HG02970 (cell line): ENCODE results near the gene ADAMTSL2.

Experiments
- ATAC-seq: cut with Tn5 transposase; IDR thresholded peaks from one replicate; pipeline ENCODE4 v1.9.1; 2021; ENCODE audit warnings: mild to moderate bottlenecking, moderate library complexity, moderate number of reproducible peaks; ENCODE audit not compliant: unreplicated experiment, low FRiP score

The ADAMTSL2 gene

DNA sequence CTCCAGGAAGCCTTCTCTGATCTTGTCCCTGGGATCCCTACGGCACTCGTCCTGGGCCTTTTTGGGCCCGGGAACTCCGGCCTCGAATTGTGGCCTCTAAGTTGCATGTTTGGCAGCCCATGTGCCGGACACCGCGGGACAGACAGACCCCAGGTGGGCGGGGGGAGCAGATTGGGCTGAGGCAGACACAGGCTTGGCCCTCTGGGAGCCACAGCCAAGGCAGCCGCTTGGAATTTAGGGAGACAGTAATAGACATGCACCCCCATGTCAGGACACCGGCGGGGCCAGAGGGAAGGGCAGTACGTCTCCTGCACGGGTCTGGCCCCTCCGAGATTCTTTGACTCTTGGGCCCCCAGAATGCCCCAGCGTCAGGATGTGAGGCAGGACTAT is 36.2 kb downstream of the ADAMTSL2 start:
- no peak for ATAC-seq

GRCh38 chr9:133571391-133571890 is 36.9 kb downstream of the ADAMTSL2 start:
- ATAC-seq, result no peak

DNA sequence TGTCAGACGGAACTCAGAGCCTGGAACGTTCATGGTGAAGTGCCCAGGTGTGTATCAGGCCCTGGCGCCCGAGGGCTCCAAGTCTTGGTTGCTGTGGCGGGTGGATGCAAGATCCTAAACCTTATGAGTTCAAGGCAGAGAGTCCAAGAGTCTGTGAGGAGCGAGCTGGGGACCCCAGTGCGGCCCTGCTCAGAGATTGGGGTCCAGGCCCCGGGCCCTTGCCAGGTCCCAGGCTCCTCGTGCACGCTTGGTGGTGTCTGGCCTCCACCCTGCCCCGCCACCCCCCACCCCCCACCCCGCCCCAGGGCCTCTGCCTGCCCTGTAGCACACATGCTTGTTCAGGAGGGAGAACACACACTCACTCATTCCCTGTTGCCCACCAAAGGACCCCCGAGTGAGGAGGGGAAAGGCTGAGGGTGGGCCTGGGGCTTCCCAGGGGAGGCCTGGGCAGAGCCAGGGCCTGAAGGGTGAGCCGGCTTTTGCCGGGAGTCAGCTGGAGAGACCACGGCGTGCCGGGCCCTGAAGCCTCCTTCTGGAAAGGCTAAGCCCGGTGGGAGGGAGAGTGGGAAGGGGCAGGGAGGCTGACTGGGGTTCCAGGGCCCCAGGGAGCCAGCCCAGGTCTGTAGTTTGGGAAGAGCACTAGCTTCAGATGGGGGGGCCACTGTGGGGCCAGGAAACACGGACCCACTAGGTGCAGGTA is 37.5 kb downstream of the ADAMTSL2 start:
- no peak for ATAC-seq

DNA sequence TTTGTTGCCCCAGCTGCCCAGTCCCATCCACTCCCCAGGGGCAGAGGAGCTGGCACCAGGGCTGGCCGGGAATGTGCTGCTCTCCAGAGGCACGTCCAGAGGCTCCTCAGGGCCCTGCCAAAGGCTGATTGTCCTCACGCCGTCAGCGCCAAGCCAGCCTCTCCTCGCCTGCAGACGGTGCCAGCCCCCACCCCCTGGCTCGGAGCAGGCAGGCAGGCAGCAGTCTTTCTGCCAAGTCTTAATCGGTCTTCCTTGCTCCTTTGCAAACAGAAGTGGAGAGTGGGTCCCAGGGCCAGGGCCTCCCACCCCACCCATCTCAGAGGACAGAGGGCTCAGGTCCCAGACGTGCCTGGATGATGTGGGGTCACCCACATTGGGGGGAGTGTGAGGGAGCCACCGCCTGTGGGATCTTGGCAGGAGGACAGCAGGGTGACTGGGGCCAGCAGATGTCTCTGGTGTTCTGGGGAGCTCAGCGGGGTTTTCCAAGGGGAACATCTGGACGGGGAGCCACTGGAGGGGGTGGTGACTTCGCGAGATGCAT is 38.4 kb downstream of the ADAMTSL2 start:
- no peak for ATAC-seq

- no peak for ATAC-seq
Observed at GRCh38 chr9:133573791-133574515, 39.4 kb downstream of the ADAMTSL2 start.

DNA sequence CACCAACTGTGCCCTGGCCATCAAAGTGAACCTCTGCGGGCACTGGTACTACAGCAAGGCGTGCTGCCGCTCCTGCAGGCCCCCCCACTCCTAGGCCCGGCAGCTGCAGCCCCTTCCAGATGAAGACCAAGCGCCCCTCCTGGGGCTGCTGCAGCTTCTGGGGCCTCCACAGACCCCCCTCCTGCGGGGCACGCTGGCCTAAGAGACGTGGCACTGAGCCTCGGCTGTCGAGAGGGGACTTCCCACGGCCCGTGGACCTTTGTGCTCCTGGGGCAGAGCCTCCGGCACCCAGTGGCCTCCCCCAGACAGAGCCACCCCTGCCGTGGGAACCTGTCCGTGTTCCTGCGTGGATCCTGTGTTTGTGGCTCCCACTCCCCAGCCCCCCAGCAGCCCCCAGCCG is 40.3 kb downstream of the ADAMTSL2 start:
- ATAC-seq, result no peak

- no peak for ATAC-seq
Observed at GRCh38 chr9:133575186-133576030, 40.9 kb downstream of the ADAMTSL2 start.

DNA sequence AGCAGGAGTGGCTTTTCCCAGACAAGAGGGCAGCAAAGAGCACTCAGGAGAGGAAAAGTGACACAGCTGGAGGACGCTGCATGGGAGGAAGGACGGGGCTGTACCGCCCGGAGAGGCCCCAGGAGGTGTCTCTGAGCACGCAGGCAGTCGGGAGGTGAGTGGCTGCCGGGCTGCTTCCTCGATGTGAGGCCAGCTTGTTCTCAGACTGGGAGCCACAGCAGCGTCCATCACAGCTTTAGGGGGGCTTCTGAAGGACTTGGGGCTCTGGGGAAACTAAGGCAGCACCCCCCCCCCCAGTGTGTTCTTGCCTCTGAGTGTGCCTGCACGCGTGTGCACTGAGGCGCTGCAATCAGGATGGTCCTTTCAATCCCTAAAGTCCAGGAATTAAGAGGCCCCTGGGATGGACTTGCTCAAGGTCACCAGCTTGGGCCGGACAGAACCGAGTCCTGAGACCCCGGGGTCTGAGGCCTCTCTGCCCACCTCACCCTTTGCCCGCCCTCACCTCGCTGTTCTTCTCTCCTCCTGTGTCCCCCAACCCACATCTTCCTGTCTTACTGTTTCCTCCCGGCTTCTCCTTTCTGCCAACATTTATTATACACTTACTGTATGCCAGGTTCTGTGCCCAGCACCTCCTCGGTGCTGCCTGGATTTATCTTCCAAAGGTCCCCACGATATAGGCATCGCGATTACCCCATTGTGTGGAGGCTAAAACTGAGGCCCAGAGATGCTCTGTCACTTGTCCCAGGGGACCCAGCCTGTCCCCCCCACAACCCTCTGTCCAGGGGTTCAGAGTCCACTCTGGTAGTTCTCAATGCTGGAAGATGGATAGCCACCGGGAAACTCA is 41.7 kb downstream of the ADAMTSL2 start:
- ATAC-seq, result no peak

DNA sequence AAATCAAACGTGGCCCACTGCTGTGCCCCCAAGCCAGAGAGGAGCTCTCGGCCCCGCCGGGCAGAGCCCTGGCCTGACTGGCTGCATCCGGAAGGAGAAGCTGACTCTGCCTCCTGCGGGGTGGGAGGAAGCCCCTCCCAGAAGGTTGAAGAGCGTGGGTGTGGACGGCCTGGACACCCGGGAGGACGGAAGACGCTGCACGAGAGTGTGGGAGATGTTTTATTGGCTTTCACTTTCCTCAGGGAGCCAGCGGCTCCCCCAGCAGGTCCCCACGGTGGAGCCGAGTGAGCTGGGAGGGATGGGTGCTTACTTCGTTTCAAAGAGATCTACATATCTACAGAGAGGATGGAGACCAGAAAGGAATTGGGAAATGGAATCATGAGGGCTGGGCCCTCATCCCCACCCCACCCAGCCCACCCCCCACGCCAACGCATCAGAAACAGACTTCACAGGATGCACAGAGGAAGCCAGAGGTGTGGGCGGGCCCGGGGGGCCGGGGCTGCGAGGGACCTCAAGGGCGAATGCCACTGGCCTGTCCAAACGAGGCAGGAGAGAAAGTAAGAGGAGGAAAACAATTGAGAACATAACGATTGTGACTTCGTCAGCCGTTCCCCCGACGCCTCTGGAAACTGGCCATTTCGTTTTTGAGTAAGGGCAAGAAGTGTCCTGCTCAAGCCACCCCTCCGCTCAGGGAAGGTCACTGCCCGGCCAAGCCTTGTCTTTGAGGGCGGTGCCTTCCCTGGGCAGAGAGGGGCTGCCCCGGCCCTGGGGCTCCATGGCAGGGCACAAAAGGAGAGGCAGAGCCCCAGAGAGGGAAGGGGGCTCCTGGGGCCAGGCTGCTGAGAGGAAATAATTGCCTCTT is 42.6 kb downstream of the ADAMTSL2 start:
- no peak for ATAC-seq

- ATAC-seq, result no peak
Observed at GRCh38 chr9:133577737-133578112, 43.2 kb downstream of the ADAMTSL2 start.

- no peak for ATAC-seq
Observed at GRCh38 chr9:133578524-133579441, 44.3 kb downstream of the ADAMTSL2 start.

GRCh38 chr9:133579601-133580418 is 45.3 kb downstream of the ADAMTSL2 start:
- no peak for ATAC-seq

DNA sequence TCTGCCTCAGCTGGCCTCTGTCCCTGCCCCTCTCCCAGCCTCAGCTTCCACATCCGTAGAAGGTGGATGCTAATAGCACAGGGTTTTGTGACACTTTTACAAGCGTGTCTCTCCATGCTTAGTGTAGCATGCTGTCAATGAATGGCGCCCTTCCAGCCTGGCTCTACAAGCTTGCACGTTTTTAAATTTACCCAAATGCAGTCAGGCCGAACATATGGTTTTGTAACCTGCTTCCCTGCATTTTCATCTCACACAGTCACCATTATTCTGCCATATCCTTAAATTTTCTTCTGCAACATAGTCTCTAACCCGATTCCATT is 45.9 kb downstream of the ADAMTSL2 start:
- ATAC-seq, result no peak

DNA sequence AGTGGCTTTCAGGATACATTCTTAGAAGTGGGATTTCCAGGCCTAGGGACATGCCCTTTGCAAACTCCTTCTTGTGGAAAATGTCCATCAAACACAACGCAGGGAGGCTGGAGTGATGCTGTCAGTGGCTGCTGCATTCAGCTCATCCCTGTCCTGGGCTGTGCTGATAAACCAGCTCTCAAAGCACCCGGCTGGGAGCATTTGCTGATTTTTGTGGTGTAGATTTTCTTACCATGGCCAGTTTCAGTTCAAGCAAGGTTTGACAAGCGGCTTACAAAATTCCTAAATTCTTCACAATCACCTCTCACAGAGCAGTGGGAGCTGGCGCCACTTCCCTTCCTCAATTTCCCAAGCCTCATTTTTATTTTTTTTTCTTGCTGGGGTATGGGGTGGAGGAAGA is 46.5 kb downstream of the ADAMTSL2 start:
- no peak for ATAC-seq

DNA sequence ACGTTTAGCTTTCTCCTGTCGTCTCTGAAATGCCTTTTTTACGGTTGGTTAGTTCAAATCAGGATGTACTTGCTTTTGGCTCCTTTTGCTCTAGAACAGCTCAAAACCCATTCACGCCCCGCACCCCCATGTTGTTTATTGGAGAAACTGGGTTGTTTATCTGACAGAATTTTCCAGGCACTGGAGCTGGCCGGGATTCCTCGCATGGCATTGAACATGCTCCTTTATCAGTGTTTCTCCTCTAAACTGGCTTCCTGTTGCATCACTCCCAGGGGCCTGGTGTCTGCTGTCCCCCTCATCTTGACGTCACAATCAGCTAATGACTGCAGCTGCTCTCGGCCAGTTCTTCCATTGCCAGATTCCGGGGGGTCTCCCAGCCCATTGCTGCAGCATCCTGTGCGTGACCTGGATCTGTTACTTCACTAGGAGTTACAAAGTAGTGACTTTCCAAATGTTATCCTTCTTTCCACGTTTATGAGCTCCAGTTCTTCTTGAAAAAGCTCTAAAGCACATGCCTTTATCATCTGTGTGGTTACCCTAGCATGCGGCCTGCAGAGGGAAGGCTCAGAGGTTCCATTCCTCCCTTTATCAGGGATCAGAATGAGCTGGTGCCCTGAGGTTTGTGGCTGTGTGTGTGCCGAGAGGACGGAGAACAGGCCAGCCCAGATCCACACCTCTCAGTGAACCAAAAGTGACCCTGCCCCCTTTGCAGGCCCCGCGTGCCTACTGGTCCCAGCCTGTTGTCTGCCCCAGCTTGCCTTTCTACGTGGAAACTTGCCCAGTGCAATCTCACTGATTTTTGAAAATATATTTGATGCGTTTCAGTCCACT is 47.2 kb downstream of the ADAMTSL2 start:
- no peak for ATAC-seq

- ATAC-seq, result no peak
Observed at GRCh38 chr9:133582501-133583045, 48.1 kb downstream of the ADAMTSL2 start.
